VCaP (cell line): ENCODE results near the gene PHYKPL.

Source experiments
- H3K27ac ChIP-seq: fragments of 450-650 bp; 2 replicates; pipeline ENCODE4 v1.5.1; 2017
- CTCF ChIP-seq: fragments of 450-650 bp; conservative IDR thresholded peaks from 2 replicates; pipeline ENCODE4 v1.5.1; 2017; ENCODE audit warnings: mild to moderate bottlenecking, moderate library complexity

PHYKPL gene

DNA sequence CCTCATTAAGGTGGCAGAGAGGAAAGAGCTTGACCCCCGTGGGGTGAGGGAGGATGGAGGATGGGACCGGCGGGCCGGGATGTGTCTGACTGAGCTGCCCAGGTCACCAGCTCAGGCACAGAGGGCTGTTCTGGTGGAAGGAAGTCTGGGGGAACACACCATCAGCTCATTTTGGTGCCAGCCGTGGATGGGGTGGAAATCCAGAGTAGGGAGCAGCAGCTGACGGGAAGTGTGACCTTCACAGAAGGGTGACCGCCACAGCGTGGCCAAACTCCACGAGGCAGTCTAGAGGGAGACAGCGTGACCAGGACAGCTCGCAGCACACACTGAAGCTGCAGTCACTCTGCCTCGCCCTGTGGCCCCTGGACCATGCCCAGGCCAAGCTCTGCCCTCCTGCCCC, 45.3 kb upstream of the PHYKPL start:
- no peak for TF ChIP-seq CTCF
- no peak overlapping the region for H3K27ac ChIP-seq

- TF ChIP-seq CTCF, result no peak
- no peak overlapping the region for H3K27ac ChIP-seq
Observed at GRCh38 chr5:178277346-178277745, 44.7 kb upstream of the PHYKPL start.

DNA sequence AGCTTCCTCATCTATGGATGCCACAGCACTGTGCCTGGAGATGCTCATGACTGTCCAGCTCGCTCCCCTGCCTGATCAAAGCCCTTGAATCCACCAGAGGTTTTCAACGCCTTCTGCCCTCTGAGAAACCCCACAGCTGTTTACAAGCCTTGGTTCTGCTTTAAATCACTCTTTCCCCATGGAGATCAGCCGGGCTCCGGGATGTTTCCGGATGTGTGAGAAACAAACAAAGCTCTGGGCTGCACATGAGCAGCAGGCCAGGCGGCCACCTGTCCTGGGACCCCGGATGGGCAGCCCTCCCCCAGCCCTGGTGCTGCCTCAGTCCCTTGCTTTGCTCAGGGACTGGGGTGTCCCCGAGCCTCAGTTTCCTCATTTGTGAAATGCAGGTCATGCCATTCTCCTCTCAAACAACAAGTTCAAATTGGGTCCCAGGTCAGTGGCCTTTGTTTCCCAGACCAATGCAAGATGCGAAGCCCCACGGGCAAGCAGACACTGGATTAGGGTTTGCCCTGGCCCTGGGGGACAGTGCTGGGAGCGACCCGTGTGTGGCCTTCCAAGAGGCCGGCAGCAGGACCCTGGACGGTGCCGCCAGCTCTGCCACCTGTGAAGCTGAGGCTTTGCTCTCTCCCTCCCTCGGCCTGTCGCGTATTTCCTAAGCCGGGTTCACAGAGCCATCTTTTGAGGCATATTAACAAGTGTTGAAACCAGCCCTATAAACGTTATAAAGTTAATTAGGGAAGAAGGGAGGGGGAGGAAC, 42.4 kb upstream of the PHYKPL start:
- H3K27ac ChIP-seq, result no peak overlapping the region; the same call in 1 of the 2 replicates
- TF ChIP-seq CTCF, result no peak

DNA sequence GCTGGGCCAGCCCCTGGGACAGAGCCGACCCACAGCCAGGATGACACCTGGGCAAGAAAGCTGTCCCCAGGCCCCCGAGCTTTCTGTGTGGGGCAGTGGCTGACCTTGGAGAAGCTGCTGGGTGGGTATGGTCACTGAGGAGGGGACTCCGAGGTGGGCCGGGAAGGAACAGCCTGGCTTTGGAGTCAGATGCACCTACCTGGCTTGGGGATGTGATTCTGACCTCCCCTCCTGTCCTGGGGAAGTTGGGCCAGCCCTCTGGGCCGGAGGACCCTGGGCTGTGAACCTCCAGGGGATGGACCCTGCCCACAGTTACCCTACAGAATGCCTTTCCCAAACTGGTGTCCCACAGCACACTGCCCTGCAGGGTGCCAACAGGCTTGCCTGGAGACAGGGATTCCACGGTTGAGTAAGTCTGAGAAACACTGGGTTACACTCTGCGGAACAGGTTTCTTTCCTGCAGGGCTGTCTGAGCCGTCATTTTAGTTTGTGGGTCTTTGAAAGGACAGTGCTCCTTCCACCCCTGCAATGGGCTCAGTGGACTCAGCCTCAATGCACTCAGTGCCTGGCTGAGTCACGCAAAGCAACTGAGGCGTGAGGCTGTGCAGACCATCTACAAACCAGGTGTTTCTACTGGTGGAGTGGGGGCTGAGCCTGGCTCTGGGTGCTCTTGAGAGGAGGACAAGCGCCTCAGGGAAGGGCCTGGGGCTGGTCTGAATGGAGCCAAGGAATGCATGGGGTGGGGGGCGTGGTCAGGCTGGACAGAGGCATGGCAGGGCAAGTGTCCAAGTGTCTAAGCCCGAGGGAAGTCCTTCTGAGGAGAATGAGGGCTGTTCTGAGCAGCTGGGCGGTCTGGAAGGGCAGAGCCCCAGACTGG, 41.3 kb upstream of the PHYKPL start:
- no peak for TF ChIP-seq CTCF
- H3K27ac ChIP-seq, result peak overlapping the region; percentile 21; the same call in 1 of the 2 replicates

DNA sequence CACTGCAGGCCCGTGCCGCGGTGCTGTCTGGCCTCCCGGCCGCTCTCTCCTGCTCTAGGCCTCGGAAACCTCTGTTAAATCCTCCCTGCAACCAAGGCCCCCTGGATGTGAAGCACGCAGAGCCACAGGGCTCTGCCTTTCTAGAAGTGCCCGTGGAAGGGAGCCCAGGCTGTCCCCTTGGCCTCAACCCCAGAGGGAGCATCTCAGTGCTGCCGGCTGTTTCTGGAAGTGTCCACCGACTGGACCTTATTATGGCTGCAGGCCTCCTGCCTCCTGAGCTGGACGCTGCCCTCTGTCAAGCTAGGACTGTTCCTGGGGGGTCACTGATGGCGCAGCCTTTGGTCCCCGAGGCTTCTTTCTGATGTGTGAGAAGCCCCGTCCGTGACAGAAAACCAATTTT, 40.4 kb upstream of the PHYKPL start:
- no peak overlapping the region for H3K27ac ChIP-seq
- TF ChIP-seq CTCF, result no peak

- H3K27ac ChIP-seq, result no peak overlapping the region
- TF ChIP-seq CTCF, result no peak
Observed at GRCh38 chr5:178272591-178272990, 40.0 kb upstream of the PHYKPL start.

- H3K27ac ChIP-seq, result no peak overlapping the region
- TF ChIP-seq CTCF, result no peak
Observed at GRCh38 chr5:178271726-178272479, 39.3 kb upstream of the PHYKPL start.
